ENCODE data around the gene TIPRL.
A peak's percentile ranks its signal among the peaks of the same experiment; 100 is the strongest.

The TIPRL gene

GRCh38 chr1:168178638-168179437 lies at the start of gene TIPRL:
TSS of gene TIPRL (plus strand) at chr1:168178962. CDS start at chr1:168179078, 116 bp downstream.
- peak within 1 kb of the TSS; percentile 89 to 91 for H3K4me3 ChIP-seq (replicated peaks in 1 of 2; ENCODE audit: low read depth in 2 of 2, low read length in 2 of 2)
- TF ChIP-seq CTCF (IDR thresholded peaks at IDR 0.05; ENCODE audit: low read depth, low read length) = peak; percentile 55

GRCh38 chr1:168129933-168130332 lies 48.8 kb upstream of the TIPRL start:
- no peak for TF ChIP-seq CTCF (IDR thresholded peaks at IDR 0.05; ENCODE audit: low read depth, low read length)
- DNase-seq (ENCODE audit: low read depth in 2 of 2) = no peak

More at GRCh38 chr1:168178638-168179437, at the start of gene TIPRL:
- DNase-seq (ENCODE audit: low read depth in 2 of 2) = peak; percentile 99 to 100

GRCh38 chr1:168134132-168134531 lies 44.6 kb upstream of the TIPRL start:
- no peak for DNase-seq (ENCODE audit: low read depth in 2 of 2)
- H3K4me3 ChIP-seq (replicated peaks in 1 of 2; ENCODE audit: low read depth in 2 of 2, low read length in 2 of 2) = no peak overlapping the region
- no peak for TF ChIP-seq CTCF (IDR thresholded peaks at IDR 0.05; ENCODE audit: low read depth, low read length)

More at GRCh38 chr1:168129933-168130332, 48.8 kb upstream of the TIPRL start:
- H3K4me3 ChIP-seq (replicated peaks in 1 of 2; ENCODE audit: low read depth in 2 of 2, low read length in 2 of 2) = no peak overlapping the region

- no peak overlapping the region for H3K4me3 ChIP-seq (replicated peaks in 1 of 2; ENCODE audit: low read depth in 2 of 2, low read length in 2 of 2)
- no peak for DNase-seq (ENCODE audit: low read depth in 2 of 2)
- TF ChIP-seq CTCF (IDR thresholded peaks at IDR 0.05; ENCODE audit: low read depth, low read length) = no peak
Measured at GRCh38 chr1:168134642-168135041, 44.1 kb upstream of the TIPRL start.

GRCh38 chr1:168135116-168135920 lies 43.4 kb upstream of the TIPRL start:
- peak overlapping the region; percentile 82 to 84 for H3K4me3 ChIP-seq (replicated peaks in 1 of 2; ENCODE audit: low read depth in 2 of 2, low read length in 2 of 2)
- DNase-seq (ENCODE audit: low read depth in 2 of 2) = no peak
- TF ChIP-seq CTCF (IDR thresholded peaks at IDR 0.05; ENCODE audit: low read depth, low read length) = no peak

- H3K4me3 ChIP-seq (replicated peaks in 1 of 2; ENCODE audit: low read depth in 2 of 2, low read length in 2 of 2) = peak overlapping the region; percentile 82 to 84
- no peak for TF ChIP-seq CTCF (IDR thresholded peaks at IDR 0.05; ENCODE audit: low read depth, low read length)
- DNase-seq (ENCODE audit: low read depth in 2 of 2) = peak; percentile 40 to 43
Measured at GRCh38 chr1:168135921-168136708, 42.6 kb upstream of the TIPRL start.
